IPS-15b (cell line): ENCODE results near the gene MTX1.

Experiments used
- H3K27me3 ChIP-seq: one replicate; pipeline ENCODE4 v1.6.1; 2013; ENCODE audit warnings: low read length; ENCODE audit not compliant: control insufficient read depth, insufficient read depth
- H3K36me3 ChIP-seq: one replicate; pipeline ENCODE4 v1.6.1; 2013; ENCODE audit warnings: low read length; ENCODE audit not compliant: control insufficient read depth, insufficient read depth
- H3K4me1 ChIP-seq: one replicate; pipeline ENCODE4 v1.6.1; 2013; ENCODE audit warnings: mild to moderate bottlenecking, low read length; ENCODE audit not compliant: control insufficient read depth, insufficient read depth
- H3K4me3 ChIP-seq: one replicate; pipeline ENCODE4 v1.5.1; 2013; ENCODE audit warnings: low read depth, low read length
- H3K9ac ChIP-seq: one replicate; pipeline ENCODE4 v1.6.1; 2013; ENCODE audit warnings: low read depth, mild to moderate bottlenecking, low read length
- H3K9me3 ChIP-seq: one replicate; pipeline ENCODE4 v1.6.1; 2013; ENCODE audit warnings: mild to moderate bottlenecking, low read length; ENCODE audit not compliant: control insufficient read depth, insufficient read depth

MTX1 gene

GRCh38 chr1:155169541-155169940 lies 39.0 kb upstream of the MTX1 start:
- Histone ChIP-seq H3K4me3 (no peak overlapping the region), H3K36me3 (peaks cover 3% of the 10 kb centered on the region), H3K27me3 (no peaks in the 10 kb centered on the region), H3K4me1 (peaks cover 3% of the 10 kb centered on the region), H3K9me3 (no peaks in the 10 kb centered on the region), H3K9ac (no peak overlapping the region)

GRCh38 chr1:155170101-155170785 lies 38.3 kb upstream of the MTX1 start:
- peaks cover 3% of the 10 kb centered on the region for H3K36me3 ChIP-seq
- H3K27me3 ChIP-seq: no peaks in the 10 kb centered on the region
- no peaks in the 10 kb centered on the region for H3K9me3 ChIP-seq
- H3K4me1 ChIP-seq: peaks cover 5% of the 10 kb centered on the region
- H3K4me3 ChIP-seq: no peak overlapping the region
- no peak overlapping the region for H3K9ac ChIP-seq

GRCh38 chr1:155170806-155171205 lies 37.7 kb upstream of the MTX1 start:
- no peaks in the 10 kb centered on the region for H3K9me3 ChIP-seq
- no peak overlapping the region for H3K9ac ChIP-seq
- H3K4me1 ChIP-seq: peaks cover 6% of the 10 kb centered on the region
- H3K36me3 ChIP-seq: peaks cover 3% of the 10 kb centered on the region
- no peaks in the 10 kb centered on the region for H3K27me3 ChIP-seq
- H3K4me3 ChIP-seq: no peak overlapping the region

GRCh38 chr1:155171836-155172731 lies 36.4 kb upstream of the MTX1 start:
- Histone ChIP-seq H3K9ac (peak overlapping the region; percentile 87), H3K9me3 (no peaks in the 10 kb centered on the region), H3K36me3 (peaks cover 7% of the 10 kb centered on the region), H3K4me3 (peak overlapping the region; percentile 95), H3K4me1 (peaks cover 4% of the 10 kb centered on the region), H3K27me3 (no peaks in the 10 kb centered on the region)

GRCh38 chr1:155172732-155173477 lies 35.6 kb upstream of the MTX1 start, which contains the start of gene KRTCAP2:
Gene KRTCAP2 (minus strand): TSS chr1:155173304. CDS start chr1:155173224, 80 bp downstream.
- Histone ChIP-seq H3K9me3 (no peaks in the 10 kb centered on the region), H3K9ac (peak within 1 kb of the TSS; percentile 87), H3K4me1 (peaks cover 4% of the 10 kb centered on the region), H3K36me3 (peaks cover 15% of the 10 kb centered on the region), H3K27me3 (no peaks in the 10 kb centered on the region), H3K4me3 (peak within 1 kb of the TSS; percentile 95)

- Histone ChIP-seq H3K4me1 (peaks cover 4% of the 10 kb centered on the region), H3K4me3 (peak within 1 kb of the TSS; percentile 95), H3K9me3 (no peaks in the 10 kb centered on the region), H3K36me3 (peaks cover 20% of the 10 kb centered on the region), H3K27me3 (no peaks in the 10 kb centered on the region), H3K9ac (peak within 1 kb of the TSS; percentile 87)
These were observed 34.8 kb upstream of the MTX1 start, which contains the start of gene TRIM46 for GRCh38 chr1:155173478-155174323. Gene TRIM46 (plus strand): TSS chr1:155173849. CDS start chr1:155173967, 118 bp downstream.

- peaks cover 29% of the 10 kb centered on the region for H3K36me3 ChIP-seq
- H3K27me3 ChIP-seq: no peaks in the 10 kb centered on the region
- H3K4me1 ChIP-seq: peaks cover 4% of the 10 kb centered on the region
- no peaks in the 10 kb centered on the region for H3K9me3 ChIP-seq
- peak overlapping the region; percentile 37 for H3K9ac ChIP-seq
- H3K4me3 ChIP-seq: peak overlapping the region; percentile 95
These were observed 33.9 kb upstream of the MTX1 start for GRCh38 chr1:155174324-155175280.

GRCh38 chr1:155175281-155175926 lies 33.1 kb upstream of the MTX1 start:
- Histone ChIP-seq H3K4me3 (peak overlapping the region; percentile 95), H3K36me3 (peaks cover 35% of the 10 kb centered on the region), H3K27me3 (no peaks in the 10 kb centered on the region), H3K4me1 (peaks cover 4% of the 10 kb centered on the region), H3K9me3 (no peaks in the 10 kb centered on the region), H3K9ac (peak overlapping the region; percentile 37)

- H3K9ac ChIP-seq: no peak overlapping the region
- H3K27me3 ChIP-seq: no peaks in the 10 kb centered on the region
- peaks cover 32% of the 10 kb centered on the region for H3K36me3 ChIP-seq
- H3K9me3 ChIP-seq: no peaks in the 10 kb centered on the region
- peaks cover 4% of the 10 kb centered on the region for H3K4me1 ChIP-seq
- H3K4me3 ChIP-seq: no peak overlapping the region
These were observed 32.5 kb upstream of the MTX1 start for GRCh38 chr1:155175927-155176371.
